Vagina (tissue), 2 donors: Measurements from ENCODE around the gene CISD2.

Experiments used
- CTCF ChIP-seq, 3 experiments: fragments of 450-650 bp in 2 of 3; fragments of 200-600 bp in 1 of 3; sonication (generic) in 1 of 3; IDR thresholded peaks; one replicate each; pipeline ENCODE4 v1.5.1; 2017 to 2019; ENCODE audit warnings: antibody characterized with exemption in 3 of 3, mild to moderate bottlenecking in 2 of 3, moderate library complexity in 2 of 3
- POLR2A ChIP-seq, 2 donors: fragments of 450-650 bp; IDR thresholded peaks; one replicate each; pipeline ENCODE4 v1.6.1; 2017; ENCODE audit warnings: antibody characterized with exemption in 2 of 2, mild to moderate bottlenecking in 2 of 2, moderate library complexity in 2 of 2
- POLR2AphosphoS5 ChIP-seq, 2 donors: sonication (generic); formaldehyde crosslinking; IDR thresholded peaks; one replicate each; pipeline ENCODE4 v1.9.0; 2017; ENCODE audit warnings: antibody characterized with exemption in 2 of 2, mild to moderate bottlenecking in 2 of 2, low read depth in 1 of 2; ENCODE audit not compliant: insufficient read depth in 1 of 2

GRCh38 chr4:102862016-102862415, 6.8 kb upstream of the CISD2 start:
- TF ChIP-seq POLR2A (IDR thresholded peaks at IDR 0.05) (no peak), CTCF (IDR thresholded peaks at IDR 0.05) (no peak), POLR2AphosphoS5 (IDR thresholded peaks at IDR 0.05; ENCODE audit: insufficient read depth in 1 of 2, low read depth in 1 of 2) (no peak)
